A673 (cell line): ENCODE measurements around the gene RERE. TPM values are rescaled to one million over a fixed set of nuclear protein-coding genes. Genes with fewer than 3 reads are reported as not detected.

ENCODE experiments used
- BruUV-seq: library from RNA; stranded (reverse); fragments of 400-500 nt; replicated peaks from 2 replicates; lab custom pipeline; 2021; lab: Mats Ljungman, UMichigan
- CTCF ChIA-PET: fragments of 300-600 bp; sonication (Branson Sonifier 250); formaldehyde crosslinking; loops from one replicate; lab custom pipeline; 2022; ENCODE audit warnings: antibody characterized with exemption; lab: Charles Lee
- POLR2A ChIA-PET: fragments of 300-600 bp; sonication (Branson Sonifier 250); formaldehyde crosslinking; loops from one replicate; lab custom pipeline; 2022; ENCODE audit warnings: antibody characterized with exemption; ENCODE audit not compliant: low non-redundant PET; lab: Charles Lee
- DNase-seq: peaks from one replicate; pipeline ENCODE4 v3.0.0-alpha.2; 2015; ENCODE audit warnings: low spot score
- H3K27ac ChIP-seq: fragments of 200-600 bp; sonication (generic); 2 replicates; pipeline ENCODE4 v1.5.1; 2016; ENCODE audit warnings: mixed run types, low read depth, mild to moderate bottlenecking, mixed read lengths, antibody characterized with exemption, low read length; ENCODE audit not compliant: poor library complexity, severe bottlenecking
- H3K27me3 ChIP-seq: fragments of 200-600 bp; sonication (generic); replicated peaks from 2 replicates; pipeline ENCODE4 v1.6.1; 2017; ENCODE audit warnings: mixed run types, low read depth, mild to moderate bottlenecking, mixed read lengths, antibody characterized with exemption, low read length; ENCODE audit not compliant: insufficient read depth, poor library complexity
- H3K36me3 ChIP-seq: fragments of 200-600 bp; sonication (generic); 2 replicates; pipeline ENCODE4 v1.6.1; 2016; ENCODE audit warnings: mixed run types, mild to moderate bottlenecking, mixed read lengths, antibody characterized with exemption, low read length; ENCODE audit not compliant: insufficient read depth, poor library complexity, severe bottlenecking
- H3K4me1 ChIP-seq: fragments of 200-600 bp; sonication (generic); 2 replicates; pipeline ENCODE4 v1.6.1; 2017; ENCODE audit warnings: mixed run types, mild to moderate bottlenecking, mixed read lengths, antibody characterized with exemption, low read length; ENCODE audit not compliant: insufficient read depth, poor library complexity, severe bottlenecking
- H3K4me3 ChIP-seq: fragments of 200-600 bp; sonication (generic); 2 replicates; pipeline ENCODE4 v1.5.1; 2016; ENCODE audit warnings: low read depth, mixed run types, mild to moderate bottlenecking, mixed read lengths, low read length; ENCODE audit not compliant: poor library complexity, severe bottlenecking
- H3K9me3 ChIP-seq: fragments of 200-600 bp; sonication (generic); 2 replicates; pipeline ENCODE4 v1.6.1; 2016; ENCODE audit warnings: mixed run types, low read depth, mild to moderate bottlenecking, mixed read lengths, antibody characterized with exemption, low read length; ENCODE audit not compliant: poor library complexity, severe bottlenecking
- EZH2 ChIP-seq: fragments of 200-600 bp; sonication (generic); IDR thresholded peaks from 2 replicates; pipeline ENCODE4 v1.6.1; 2017; ENCODE audit warnings: borderline replicate concordance, low read depth, mild to moderate bottlenecking, mixed read lengths, antibody characterized with exemption, low read length; ENCODE audit not compliant: poor library complexity, severe bottlenecking
- intact Hi-C: fragments of 100-400 bp; cut with micrococcal nuclease; formaldehyde crosslinking; loops from one replicate; pipeline ENCODE4 v1.10.0; 2022; ENCODE audit not compliant: unreplicated experiment
- total RNA-seq: library from RNA; stranded (reverse); gene quantifications from 2 replicates; pipeline ENCODE4 v1.2.3, GENCODE V29; 2021
- TF ChIP-seq, protein P1 (sequence below): fragments of 300-800, 200-600 bp; sonication (generic); conservative IDR thresholded peaks from 2 replicates; pipeline ENCODE4 v1.5.1; 2017; ENCODE audit warnings: low read depth, mild to moderate bottlenecking, antibody characterized with exemption, low read length, moderate library complexity, mixed read lengths

Gene RERE
- total RNA-seq, 1 experiment from 2014 or later, result 188 TPM

DNA sequence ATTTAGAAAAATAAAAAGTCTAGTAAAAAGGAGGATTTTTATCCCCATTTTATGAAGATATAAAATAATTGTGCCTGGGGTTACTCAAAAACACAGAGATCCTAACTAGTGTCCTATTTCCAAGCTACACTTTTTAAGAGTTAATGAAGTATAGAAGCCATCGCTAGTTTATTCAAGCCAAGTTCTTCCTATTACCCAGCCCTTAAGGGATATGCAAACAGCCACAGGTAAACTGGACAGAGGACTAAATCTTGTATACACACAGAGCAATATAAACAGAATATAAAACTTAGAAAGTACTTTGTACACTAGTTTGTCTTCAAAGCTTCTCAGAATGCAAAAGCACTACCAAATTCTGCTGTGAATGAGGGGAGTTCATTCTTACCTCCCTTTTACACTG lies 111.1 kb downstream of the RERE start:
- intact Hi-C loops, result loop anchor here (10.0 kb wide), 2 partner anchors 101 to 331 kb away; no protein-coding TSS in a partner anchor
- no peaks in the 10 kb centered on the region for H3K36me3 ChIP-seq
- peak overlapping the region; percentile 46 for H3K27ac ChIP-seq
- CTCF ChIA-PET, result interaction anchor here (0.7 to 0.8 kb wide), 2 partner anchors 19 to 146 kb away, joined by 3 read pairs; no protein-coding TSS in a partner anchor
- H3K4me3 ChIP-seq, result no peak overlapping the region
- peaks cover 47% of the 10 kb centered on the region for H3K4me1 ChIP-seq
- no peak for DNase-seq
- POLR2A ChIA-PET, result no interaction called here
- no peaks in the 10 kb centered on the region for H3K27me3 ChIP-seq
- TF ChIP-seq, protein P1, sequence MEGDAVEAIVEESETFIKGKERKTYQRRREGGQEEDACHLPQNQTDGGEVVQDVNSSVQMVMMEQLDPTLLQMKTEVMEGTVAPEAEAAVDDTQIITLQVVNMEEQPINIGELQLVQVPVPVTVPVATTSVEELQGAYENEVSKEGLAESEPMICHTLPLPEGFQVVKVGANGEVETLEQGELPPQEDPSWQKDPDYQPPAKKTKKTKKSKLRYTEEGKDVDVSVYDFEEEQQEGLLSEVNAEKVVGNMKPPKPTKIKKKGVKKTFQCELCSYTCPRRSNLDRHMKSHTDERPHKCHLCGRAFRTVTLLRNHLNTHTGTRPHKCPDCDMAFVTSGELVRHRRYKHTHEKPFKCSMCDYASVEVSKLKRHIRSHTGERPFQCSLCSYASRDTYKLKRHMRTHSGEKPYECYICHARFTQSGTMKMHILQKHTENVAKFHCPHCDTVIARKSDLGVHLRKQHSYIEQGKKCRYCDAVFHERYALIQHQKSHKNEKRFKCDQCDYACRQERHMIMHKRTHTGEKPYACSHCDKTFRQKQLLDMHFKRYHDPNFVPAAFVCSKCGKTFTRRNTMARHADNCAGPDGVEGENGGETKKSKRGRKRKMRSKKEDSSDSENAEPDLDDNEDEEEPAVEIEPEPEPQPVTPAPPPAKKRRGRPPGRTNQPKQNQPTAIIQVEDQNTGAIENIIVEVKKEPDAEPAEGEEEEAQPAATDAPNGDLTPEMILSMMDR, result no peak
- no peak for TF ChIP-seq EZH2
- no TSS peak for BruUV-seq
- H3K9me3 ChIP-seq, result no peaks in the 10 kb centered on the region

DNA sequence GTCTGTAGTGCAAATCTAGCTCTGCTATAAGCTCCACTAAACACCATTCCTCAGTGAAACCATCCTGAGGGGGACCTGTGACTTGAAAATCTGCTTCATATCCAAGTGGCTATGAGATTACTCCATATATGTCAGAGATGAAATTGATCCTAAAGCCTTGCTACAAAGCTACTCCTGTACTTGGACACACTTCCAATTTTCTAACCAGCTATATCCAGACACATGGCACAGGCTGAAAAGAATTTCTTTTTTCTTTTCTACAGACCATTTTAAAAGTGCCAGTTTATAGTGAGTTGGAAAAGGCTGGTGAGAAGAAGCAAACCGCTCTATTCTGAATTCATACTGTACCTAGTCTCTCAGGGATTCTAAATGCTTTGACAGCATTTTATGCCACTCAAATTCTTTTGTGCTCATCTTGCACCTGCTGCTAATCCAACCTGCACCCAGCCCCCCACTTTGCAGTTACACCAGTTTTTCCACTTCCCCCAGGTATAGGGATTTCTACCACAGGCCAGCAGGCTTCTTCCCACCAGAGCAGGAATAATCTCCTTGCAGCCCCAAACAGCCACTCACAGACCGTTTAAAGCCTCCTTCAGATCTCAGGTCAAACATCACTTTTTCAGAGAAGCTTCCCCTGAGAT lies 112.5 kb downstream of the RERE start:
- Histone ChIP-seq H3K36me3 (no peaks in the 10 kb centered on the region), H3K27ac (peak overlapping the region; percentile 43), H3K4me3 (no peak overlapping the region), H3K27me3 (no peaks in the 10 kb centered on the region), H3K4me1 (peaks cover 47% of the 10 kb centered on the region), H3K9me3 (no peaks in the 10 kb centered on the region)
- no peak for TF ChIP-seq EZH2
- TF ChIP-seq, protein P1, result no peak
- no peak for DNase-seq
- BruUV-seq, result no TSS peak
- ChIA-PET POLR2A (no interaction called here), CTCF (no interaction called here)
- intact Hi-C loops, result loop anchor here (10.0 kb wide), 2 partner anchors 100 to 330 kb away; no protein-coding TSS in a partner anchor

DNA sequence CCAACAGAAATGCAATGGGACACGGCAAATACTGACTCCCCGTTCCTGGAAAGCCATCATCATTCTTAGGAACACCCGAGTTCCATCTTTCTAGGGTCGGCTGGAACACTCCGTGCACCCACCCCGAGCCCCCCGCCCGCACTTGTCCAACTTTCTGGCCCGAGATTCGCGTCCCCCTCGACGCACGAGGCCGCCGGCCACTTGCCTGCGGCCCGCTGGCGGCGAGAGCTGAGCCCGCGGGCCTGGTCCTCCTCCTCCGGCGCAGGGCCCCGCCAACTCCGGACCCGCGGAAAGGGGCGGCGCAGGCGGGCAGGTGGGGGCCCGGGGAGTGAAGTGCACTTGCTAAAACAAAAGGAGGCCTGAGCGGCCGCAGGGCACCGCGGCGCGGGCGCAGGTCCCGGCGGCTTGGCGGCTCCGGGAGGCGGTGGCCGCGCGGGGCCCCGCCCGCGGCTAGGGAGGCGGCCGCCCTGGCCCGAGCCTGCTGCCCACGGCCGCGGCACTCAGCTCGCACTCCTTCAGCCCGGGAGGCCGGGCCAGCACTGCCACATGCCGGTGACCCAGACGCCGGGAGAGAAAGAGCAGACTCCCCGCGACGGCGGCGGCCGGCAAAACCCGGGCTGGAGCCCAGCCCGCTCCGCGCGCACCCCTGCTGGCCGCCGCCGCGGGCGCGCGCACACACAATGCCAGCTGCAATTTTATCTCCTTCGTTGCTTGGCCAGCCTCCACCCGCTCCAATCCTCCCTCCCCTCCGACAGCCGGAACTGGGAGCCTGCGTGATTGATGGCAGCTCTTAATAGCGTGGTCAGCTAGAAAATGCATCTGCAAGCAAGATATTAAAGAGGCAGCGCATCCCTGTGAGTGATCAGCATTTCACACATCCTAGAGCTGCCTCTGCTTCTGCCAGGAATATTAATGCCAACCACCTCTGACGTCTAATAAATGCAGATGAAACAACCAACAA lies 114.3 kb downstream of the RERE start:
- no TSS peak for BruUV-seq
- H3K27ac ChIP-seq, result peak overlapping the region; percentile 95
- CTCF ChIA-PET, result interaction anchor here (0.6 to 1.0 kb wide), 3 partner anchors 23 to 146 kb away, joined by 3 to 12 read pairs (median 4); no protein-coding TSS in a partner anchor
- no peaks in the 10 kb centered on the region for H3K9me3 ChIP-seq
- intact Hi-C loops, result loop anchor here (10.0 kb wide), 2 partner anchors 98 to 328 kb away; no protein-coding TSS in a partner anchor
- POLR2A ChIA-PET, result interaction anchor here (0.7 kb wide), 1 partner anchor 239 kb away, joined by 3 read pairs; no protein-coding TSS in a partner anchor
- peak; percentile 98 for DNase-seq
- no peaks in the 10 kb centered on the region for H3K27me3 ChIP-seq
- TF ChIP-seq, protein P1, result no peak
- no peak for TF ChIP-seq EZH2
- peak overlapping the region; percentile 72 for H3K4me3 ChIP-seq
- peaks cover 64% of the 10 kb centered on the region for H3K4me1 ChIP-seq
- no peaks in the 10 kb centered on the region for H3K36me3 ChIP-seq
